Stimulated activated CD4-positive, alpha-beta T cell treated with anti-CD3 and anti-CD28 coated beads, Interleukin-4, amount 100 ng/mL, for 1 hour (primary cell): ENCODE measurements around the gene FOXM1.
"Not testable (repeated sequence)": the region's sequence is repeated elsewhere in the genome, so short reads cannot be mapped to it uniquely, and the experiment has no call there.

Source experiments
- DNase-seq: peaks from one replicate; pipeline ENCODE4 v3.0.0-alpha.2; 2020

The FOXM1 gene

GRCh38 chr12:2877953-2878732 is 1.2 kb upstream of the FOXM1 start:
- DNase-seq, result peak; percentile 3

GRCh38 chr12:2876431-2877046 is 435 bp downstream of the FOXM1 start:
- no peak for DNase-seq

GRCh38 chr12:2868986-2869632 is 7.9 kb downstream of the FOXM1 start:
- DNase-seq, result not testable (repeated sequence)

GRCh38 chr12:2864198-2864597 is 12.8 kb downstream of the FOXM1 start:
- no peak for DNase-seq

- DNase-seq, result not testable (repeated sequence)
Measured at GRCh38 chr12:2863402-2863801, 13.6 kb downstream of the FOXM1 start.

- no peak for DNase-seq
Measured at GRCh38 chr12:2862876-2863275, 14.1 kb downstream of the FOXM1 start.

- no peak for DNase-seq
Measured at GRCh38 chr12:2860170-2860569, 16.8 kb downstream of the FOXM1 start.

GRCh38 chr12:2858944-2859421 is 18.0 kb downstream of the FOXM1 start:
- no peak for DNase-seq

- no peak for DNase-seq
Measured at GRCh38 chr12:2858334-2858733, 18.6 kb downstream of the FOXM1 start.

GRCh38 chr12:2857576-2857975 is 19.4 kb downstream of the FOXM1 start:
- DNase-seq, result no peak

- DNase-seq, result no peak
Measured at GRCh38 chr12:2857021-2857431, 19.9 kb downstream of the FOXM1 start, which contains the start of gene TEX52. Gene TEX52 (minus strand): TSS chr12:2857039. CDS start chr12:2857026, 13 bp downstream.

GRCh38 chr12:2856051-2856450 is 20.9 kb downstream of the FOXM1 start:
- no peak for DNase-seq

- DNase-seq, result no peak
Measured at GRCh38 chr12:2855546-2855945, 21.4 kb downstream of the FOXM1 start.

- DNase-seq, result no peak
Measured at GRCh38 chr12:2854669-2855453, 22.1 kb downstream of the FOXM1 start.

GRCh38 chr12:2853626-2854025 is 23.3 kb downstream of the FOXM1 start:
- DNase-seq, result peak; percentile 59

GRCh38 chr12:2851931-2852330 is 25.0 kb downstream of the FOXM1 start:
- no peak for DNase-seq

- no peak for DNase-seq
Measured at GRCh38 chr12:2845280-2845679, 31.7 kb downstream of the FOXM1 start.

- DNase-seq, result no peak
Measured at GRCh38 chr12:2844786-2845185, 32.2 kb downstream of the FOXM1 start.

GRCh38 chr12:2842948-2843347 is 34.0 kb downstream of the FOXM1 start:
- DNase-seq, result no peak

- no peak for DNase-seq
Measured at GRCh38 chr12:2841056-2841650, 35.8 kb downstream of the FOXM1 start.

- no peak for DNase-seq
Measured at GRCh38 chr12:2836574-2836973, 40.4 kb downstream of the FOXM1 start.

GRCh38 chr12:2835691-2836403 is 41.1 kb downstream of the FOXM1 start:
- no peak for DNase-seq
